ENCODE data around the gene MUC6.

MUC6 gene

GRCh38 chr11:1035577-1036283 lies 788 bp downstream of the MUC6 start:
- no peak for ATAC-seq
- TF ChIP-seq OSR1 (CRISPR knock-in tag; IDR thresholded peaks at IDR 0.05): no peak
- TF ChIP-seq, protein P1, sequence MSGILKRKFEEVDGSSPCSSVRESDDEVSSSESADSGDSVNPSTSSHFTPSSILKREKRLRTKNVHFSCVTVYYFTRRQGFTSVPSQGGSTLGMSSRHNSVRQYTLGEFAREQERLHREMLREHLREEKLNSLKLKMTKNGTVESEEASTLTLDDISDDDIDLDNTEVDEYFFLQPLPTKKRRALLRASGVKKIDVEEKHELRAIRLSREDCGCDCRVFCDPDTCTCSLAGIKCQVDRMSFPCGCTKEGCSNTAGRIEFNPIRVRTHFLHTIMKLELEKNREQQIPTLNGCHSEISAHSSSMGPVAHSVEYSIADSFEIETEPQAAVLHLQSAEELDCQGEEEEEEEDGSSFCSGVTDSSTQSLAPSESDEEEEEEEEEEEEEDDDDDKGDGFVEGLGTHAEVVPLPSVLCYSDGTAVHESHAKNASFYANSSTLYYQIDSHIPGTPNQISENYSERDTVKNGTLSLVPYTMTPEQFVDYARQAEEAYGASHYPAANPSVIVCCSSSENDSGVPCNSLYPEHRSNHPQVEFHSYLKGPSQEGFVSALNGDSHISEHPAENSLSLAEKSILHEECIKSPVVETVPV (CRISPR knock-in tag; IDR thresholded peaks at IDR 0.05): no peak
- TF ChIP-seq ZC3H10 (CRISPR knock-in tag; IDR thresholded peaks at IDR 0.05): no peak

DNA sequence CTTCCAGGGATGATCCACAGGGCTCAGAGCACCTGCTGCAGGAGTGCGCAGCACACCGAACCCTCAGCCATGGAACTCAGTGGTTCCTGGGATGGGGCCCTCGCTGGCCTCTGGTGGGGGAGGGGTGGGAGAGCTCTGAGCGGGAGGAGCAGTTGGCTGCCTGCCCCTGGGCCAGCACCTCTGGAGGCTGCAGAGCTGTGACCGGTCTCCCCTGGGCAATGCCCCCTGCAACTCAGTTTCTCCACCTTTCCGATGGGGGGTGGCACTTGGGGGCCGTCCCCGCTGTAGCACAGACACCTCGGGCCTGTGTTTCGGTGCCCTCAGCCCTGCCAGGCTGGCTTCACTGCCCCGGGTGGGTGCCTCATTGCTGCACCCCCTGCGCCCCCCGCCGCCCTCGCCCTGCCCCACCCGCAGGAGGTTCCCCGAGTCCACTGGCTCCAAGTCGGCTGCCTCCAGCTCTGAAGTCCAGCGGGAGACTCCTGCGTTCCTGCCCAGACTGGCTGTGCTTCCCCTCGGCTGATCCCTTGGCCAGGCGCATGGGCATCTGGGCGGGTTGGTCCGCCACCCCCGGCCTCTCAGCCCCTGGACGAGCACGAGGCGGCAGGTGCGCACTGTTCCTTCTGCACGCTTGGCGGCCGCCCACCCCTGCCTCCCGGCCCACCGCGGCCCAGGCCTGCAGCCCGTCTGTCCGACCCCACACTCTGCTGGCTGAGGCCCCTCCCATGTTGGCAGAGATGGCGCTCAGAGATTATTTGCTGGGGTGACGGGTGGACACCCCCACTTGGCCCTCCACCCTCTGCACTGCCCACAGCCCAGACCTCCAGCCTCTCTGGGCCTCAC lies 1.8 kb downstream of the MUC6 start:
- TF ChIP-seq ARNTL (CRISPR knock-in tag; IDR thresholded peaks at IDR 0.05; ENCODE audit: borderline replicate concordance, low read depth) (no peak), ESRRG (CRISPR knock-in tag; IDR thresholded peaks at IDR 0.05) (no peak), PPARA (CRISPR knock-in tag; IDR thresholded peaks at IDR 0.05; ENCODE audit: borderline replicate concordance) (no peak), BACH2 (CRISPR knock-in tag; IDR thresholded peaks at IDR 0.05; ENCODE audit: borderline replicate concordance) (no peak), CSDC2 (CRISPR knock-in tag; IDR thresholded peaks at IDR 0.05) (no peak), SNAI2 (CRISPR knock-in tag; IDR thresholded peaks at IDR 0.05) (no peak), ZNF8 (CRISPR knock-in tag; IDR thresholded peaks at IDR 0.05) (no peak)
- ATAC-seq: no peak

GRCh38 chr11:1034001-1034400 lies 2.5 kb downstream of the MUC6 start:
- TF ChIP-seq ESRRG (CRISPR knock-in tag; IDR thresholded peaks at IDR 0.05) (no peak), ZFP3 (CRISPR knock-in tag; IDR thresholded peaks at IDR 0.05) (no peak), TCF4 (CRISPR knock-in tag; IDR thresholded peaks at IDR 0.05; ENCODE audit: borderline replicate concordance) (no peak), ZNF70 (CRISPR knock-in tag; IDR thresholded peaks at IDR 0.05) (no peak), ZNF8 (CRISPR knock-in tag; IDR thresholded peaks at IDR 0.05) (no peak), CREB5 (CRISPR knock-in tag; IDR thresholded peaks at IDR 0.05; ENCODE audit: low read depth) (no peak), BACH2 (CRISPR knock-in tag; IDR thresholded peaks at IDR 0.05; ENCODE audit: borderline replicate concordance) (no peak), CSDC2 (CRISPR knock-in tag; IDR thresholded peaks at IDR 0.05) (no peak), ARNTL (CRISPR knock-in tag; IDR thresholded peaks at IDR 0.05; ENCODE audit: borderline replicate concordance, low read depth) (no peak), TOX (CRISPR knock-in tag; IDR thresholded peaks at IDR 0.05; ENCODE audit: borderline replicate concordance) (no peak), ISL1 (CRISPR knock-in tag; IDR thresholded peaks at IDR 0.05) (no peak)
- TF ChIP-seq, protein P2, sequence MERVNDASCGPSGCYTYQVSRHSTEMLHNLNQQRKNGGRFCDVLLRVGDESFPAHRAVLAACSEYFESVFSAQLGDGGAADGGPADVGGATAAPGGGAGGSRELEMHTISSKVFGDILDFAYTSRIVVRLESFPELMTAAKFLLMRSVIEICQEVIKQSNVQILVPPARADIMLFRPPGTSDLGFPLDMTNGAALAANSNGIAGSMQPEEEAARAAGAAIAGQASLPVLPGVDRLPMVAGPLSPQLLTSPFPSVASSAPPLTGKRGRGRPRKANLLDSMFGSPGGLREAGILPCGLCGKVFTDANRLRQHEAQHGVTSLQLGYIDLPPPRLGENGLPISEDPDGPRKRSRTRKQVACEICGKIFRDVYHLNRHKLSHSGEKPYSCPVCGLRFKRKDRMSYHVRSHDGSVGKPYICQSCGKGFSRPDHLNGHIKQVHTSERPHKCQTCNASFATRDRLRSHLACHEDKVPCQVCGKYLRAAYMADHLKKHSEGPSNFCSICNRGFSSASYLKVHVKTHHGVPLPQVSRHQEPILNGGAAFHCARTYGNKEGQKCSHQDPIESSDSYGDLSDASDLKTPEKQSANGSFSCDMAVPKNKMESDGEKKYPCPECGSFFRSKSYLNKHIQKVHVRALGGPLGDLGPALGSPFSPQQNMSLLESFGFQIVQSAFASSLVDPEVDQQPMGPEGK (CRISPR knock-in tag; IDR thresholded peaks at IDR 0.05; ENCODE audit: borderline replicate concordance): no peak
- TF ChIP-seq, protein P3, sequence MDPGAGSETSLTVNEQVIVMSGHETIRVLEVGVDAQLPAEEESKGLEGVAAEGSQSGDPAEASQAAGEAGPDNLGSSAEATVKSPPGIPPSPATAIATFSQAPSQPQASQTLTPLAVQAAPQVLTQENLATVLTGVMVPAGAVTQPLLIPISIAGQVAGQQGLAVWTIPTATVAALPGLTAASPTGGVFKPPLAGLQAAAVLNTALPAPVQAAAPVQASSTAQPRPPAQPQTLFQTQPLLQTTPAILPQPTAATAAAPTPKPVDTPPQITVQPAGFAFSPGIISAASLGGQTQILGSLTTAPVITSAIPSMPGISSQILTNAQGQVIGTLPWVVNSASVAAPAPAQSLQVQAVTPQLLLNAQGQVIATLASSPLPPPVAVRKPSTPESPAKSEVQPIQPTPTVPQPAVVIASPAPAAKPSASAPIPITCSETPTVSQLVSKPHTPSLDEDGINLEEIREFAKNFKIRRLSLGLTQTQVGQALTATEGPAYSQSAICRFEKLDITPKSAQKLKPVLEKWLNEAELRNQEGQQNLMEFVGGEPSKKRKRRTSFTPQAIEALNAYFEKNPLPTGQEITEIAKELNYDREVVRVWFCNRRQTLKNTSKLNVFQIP (CRISPR knock-in tag; IDR thresholded peaks at IDR 0.05; ENCODE audit: borderline replicate concordance, low read depth): no peak
- TF ChIP-seq, protein P1 (CRISPR knock-in tag; IDR thresholded peaks at IDR 0.05): no peak
- ATAC-seq: no peak

Data from SK-N-SH treated with all-trans-retinoic acid at 6 μM for 48 hours (cell line).